Peyer's patch (tissue), 4 donors: ENCODE measurements around the gene KRTDAP.

Source experiments
- POLR2A ChIP-seq, 2 donors: fragments of 450-650 bp; IDR thresholded peaks; one replicate each; pipeline ENCODE4 v1.5.1; 2017; ENCODE audit warnings: antibody characterized with exemption in 2 of 2, mild to moderate bottlenecking in 2 of 2, moderate library complexity in 2 of 2
- TF ChIP-seq, protein P1 (sequence below), 6 experiments: fragments of 450-650 bp in 4 of 6; fragments of 200-600 bp in 2 of 6; sonication (generic) in 1 of 6; IDR thresholded peaks; one replicate each; pipeline ENCODE4 v1.5.1; 2017 to 2019; ENCODE audit warnings: antibody characterized with exemption in 6 of 6, mild to moderate bottlenecking in 3 of 6, moderate library complexity in 1 of 6

- TF ChIP-seq, protein P1, sequence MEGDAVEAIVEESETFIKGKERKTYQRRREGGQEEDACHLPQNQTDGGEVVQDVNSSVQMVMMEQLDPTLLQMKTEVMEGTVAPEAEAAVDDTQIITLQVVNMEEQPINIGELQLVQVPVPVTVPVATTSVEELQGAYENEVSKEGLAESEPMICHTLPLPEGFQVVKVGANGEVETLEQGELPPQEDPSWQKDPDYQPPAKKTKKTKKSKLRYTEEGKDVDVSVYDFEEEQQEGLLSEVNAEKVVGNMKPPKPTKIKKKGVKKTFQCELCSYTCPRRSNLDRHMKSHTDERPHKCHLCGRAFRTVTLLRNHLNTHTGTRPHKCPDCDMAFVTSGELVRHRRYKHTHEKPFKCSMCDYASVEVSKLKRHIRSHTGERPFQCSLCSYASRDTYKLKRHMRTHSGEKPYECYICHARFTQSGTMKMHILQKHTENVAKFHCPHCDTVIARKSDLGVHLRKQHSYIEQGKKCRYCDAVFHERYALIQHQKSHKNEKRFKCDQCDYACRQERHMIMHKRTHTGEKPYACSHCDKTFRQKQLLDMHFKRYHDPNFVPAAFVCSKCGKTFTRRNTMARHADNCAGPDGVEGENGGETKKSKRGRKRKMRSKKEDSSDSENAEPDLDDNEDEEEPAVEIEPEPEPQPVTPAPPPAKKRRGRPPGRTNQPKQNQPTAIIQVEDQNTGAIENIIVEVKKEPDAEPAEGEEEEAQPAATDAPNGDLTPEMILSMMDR (IDR thresholded peaks at IDR 0.05), result no peak
- TF ChIP-seq POLR2A (IDR thresholded peaks at IDR 0.05), result no peak
Observed at GRCh38 chr19:35458731-35459391, 31.4 kb downstream of the KRTDAP start.
